Ovary (tissue), 3 donors: ENCODE measurements around the gene LRFN2.

Experiments used
- EP300 ChIP-seq: sonication (generic); formaldehyde crosslinking; IDR thresholded peaks from one replicate; pipeline ENCODE4 v1.6.1; 2017; ENCODE audit warnings: antibody characterized with exemption
- POLR2A ChIP-seq: fragments of 450-650 bp; IDR thresholded peaks from one replicate; pipeline ENCODE4 v1.6.1; 2017; ENCODE audit warnings: antibody characterized with exemption, mild to moderate bottlenecking, moderate library complexity
- TF ChIP-seq, protein P1 (sequence below), 3 donors: fragments of 450-650 bp in 2 of 3; fragments of 200-600 bp in 1 of 3; IDR thresholded peaks; one replicate each; pipeline versions ENCODE4 v1.5.1 to v1.8.0; 2016 to 2022; ENCODE audit warnings: antibody characterized with exemption in 3 of 3, mild to moderate bottlenecking in 1 of 3
- donor health status: DM: no; HTN: no; CAD: no.

DNA sequence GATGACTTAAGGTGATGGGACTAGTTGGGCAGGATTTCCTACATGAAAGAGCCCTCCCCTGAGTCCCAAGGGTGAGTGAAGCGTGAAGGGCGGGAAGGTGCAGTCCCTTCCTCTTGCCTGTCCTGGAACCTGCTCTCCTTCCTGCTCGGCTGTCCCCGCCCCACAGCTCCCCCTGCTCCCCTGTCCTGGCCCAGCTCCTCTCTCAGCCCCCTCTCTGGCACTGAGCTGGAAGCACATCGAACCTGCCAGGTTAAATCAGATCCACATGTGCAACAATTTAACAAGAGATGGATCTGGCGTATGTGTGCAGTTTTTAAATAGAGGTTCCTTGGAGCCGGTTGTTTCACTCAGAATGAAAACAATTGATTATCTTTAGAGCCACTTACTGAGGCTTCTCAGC, 95.0 kb downstream of the LRFN2 start:
- TF ChIP-seq, protein P1, sequence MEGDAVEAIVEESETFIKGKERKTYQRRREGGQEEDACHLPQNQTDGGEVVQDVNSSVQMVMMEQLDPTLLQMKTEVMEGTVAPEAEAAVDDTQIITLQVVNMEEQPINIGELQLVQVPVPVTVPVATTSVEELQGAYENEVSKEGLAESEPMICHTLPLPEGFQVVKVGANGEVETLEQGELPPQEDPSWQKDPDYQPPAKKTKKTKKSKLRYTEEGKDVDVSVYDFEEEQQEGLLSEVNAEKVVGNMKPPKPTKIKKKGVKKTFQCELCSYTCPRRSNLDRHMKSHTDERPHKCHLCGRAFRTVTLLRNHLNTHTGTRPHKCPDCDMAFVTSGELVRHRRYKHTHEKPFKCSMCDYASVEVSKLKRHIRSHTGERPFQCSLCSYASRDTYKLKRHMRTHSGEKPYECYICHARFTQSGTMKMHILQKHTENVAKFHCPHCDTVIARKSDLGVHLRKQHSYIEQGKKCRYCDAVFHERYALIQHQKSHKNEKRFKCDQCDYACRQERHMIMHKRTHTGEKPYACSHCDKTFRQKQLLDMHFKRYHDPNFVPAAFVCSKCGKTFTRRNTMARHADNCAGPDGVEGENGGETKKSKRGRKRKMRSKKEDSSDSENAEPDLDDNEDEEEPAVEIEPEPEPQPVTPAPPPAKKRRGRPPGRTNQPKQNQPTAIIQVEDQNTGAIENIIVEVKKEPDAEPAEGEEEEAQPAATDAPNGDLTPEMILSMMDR (IDR thresholded peaks at IDR 0.05): no peak
- no peak for TF ChIP-seq EP300
- no peak for TF ChIP-seq POLR2A
